ENCODE results near the gene SH2D3A. TPM values are rescaled to one million over a fixed set of nuclear protein-coding genes. Genes with fewer than 3 reads are reported as not detected.

Gene SH2D3A
- total and polyA plus RNA-seq, 2 of the 4 experiments (the other 2 are of a cell fraction), result under 0.01 to 0.09 TPM

DNA sequence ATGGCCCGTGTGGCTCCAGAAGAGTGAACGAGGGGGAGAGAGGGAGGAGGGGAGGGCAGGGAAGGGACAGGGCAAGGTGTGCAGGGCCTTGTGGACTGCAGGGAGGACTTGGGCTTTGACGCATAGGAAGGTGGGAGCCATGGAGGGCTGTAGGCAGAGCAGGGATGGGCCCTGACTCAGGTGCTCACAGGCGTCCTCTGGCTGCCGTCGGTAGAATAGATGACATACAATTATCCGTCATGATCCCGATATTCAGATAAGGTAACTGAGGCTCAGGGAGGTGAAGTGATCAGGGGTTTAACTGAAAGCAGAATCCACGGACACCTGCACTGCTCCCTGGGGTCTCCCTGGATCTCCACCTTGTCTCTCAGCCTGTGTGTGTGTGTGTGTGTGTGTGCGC lies 50.2 kb downstream of the SH2D3A start:
- no peak overlapping the region for H3K56ac ChIP-seq (ENCODE audit: extremely low read depth, insufficient read depth, low read length)
- 58% methylated on average over 5 of the region's 10 CpGs; no CpG with 5 or more reads in 1 of the 2 experiments for WGBS, 2 experiments (ENCODE audit: extremely low coverage in 2 of 2, insufficient read length in 1 of 2)
- no peak overlapping the region for H2AK9ac ChIP-seq (replicated peaks; ENCODE audit: low read depth, low read length, poor library complexity)
- H3K18ac ChIP-seq (ENCODE audit: low read depth, low read length), result no peak overlapping the region
- no TSS peak for BruUV-seq (replicated peaks)
- no peak overlapping the region for H3K27ac ChIP-seq (ENCODE audit: insufficient read depth, low read length)
- peak overlapping the region; percentile 90 for H2BK5ac ChIP-seq (ENCODE audit: low read depth, low read length, poor library complexity, severe bottlenecking)
- no peak overlapping the region for H2BK20ac ChIP-seq (ENCODE audit: low read depth, low read length)
- H3K14ac ChIP-seq (replicated peaks; ENCODE audit: low read depth, low read length), result no peak overlapping the region
- no peak overlapping the region for H3K9ac ChIP-seq (ENCODE audit: low read depth, low read length)
- DNase-seq (no peak), ATAC-seq (ENCODE audit: low read depth) (no peak)
- H3K23ac ChIP-seq (ENCODE audit: low read depth, low read length), result no peak overlapping the region
- intact Hi-C loops (cut with micrococcal nuclease) (no loop called here), dilution Hi-C loops (cut with HindIII; ENCODE audit: low sequenced_read_pairs, unreplicated experiment) (no loop called here), in situ Hi-C loops (cut with MboI; ENCODE audit: low sequenced_read_pairs) (no loop called here)
- no peak overlapping the region for H4K8ac ChIP-seq (ENCODE audit: low read depth in 2 of 2, low read length in 2 of 2)
- CTCF ChIA-PET, result no interaction called here
- H3K79me1 ChIP-seq (ENCODE audit: low read depth in 1 of 2, low read length in 2 of 2), result no peaks in the 10 kb centered on the region
- no peak overlapping the region for H2AFZ ChIP-seq (replicated peaks; ENCODE audit: low read length, poor library complexity)
- no peaks in the 10 kb centered on the region; the same call in 1 of the 2 replicates for H3K9me3 ChIP-seq (ENCODE audit: control insufficient read depth, insufficient read depth, low read length)
- H3K9me1 ChIP-seq (ENCODE audit: insufficient read depth, low read length), result no peaks in the 10 kb centered on the region
- POLR2A ChIA-PET (ENCODE audit: unreplicated experiment), result no interaction called here
- H4K20me1 ChIP-seq (ENCODE audit: insufficient read depth, low read length), result no peaks in the 10 kb centered on the region
- H3K36me3 ChIP-seq (ENCODE audit: control insufficient read depth, insufficient read depth, low read length), result peaks cover 4% of the 10 kb centered on the region; the same call in 1 of the 2 replicates
- TF ChIP-seq, protein P1, sequence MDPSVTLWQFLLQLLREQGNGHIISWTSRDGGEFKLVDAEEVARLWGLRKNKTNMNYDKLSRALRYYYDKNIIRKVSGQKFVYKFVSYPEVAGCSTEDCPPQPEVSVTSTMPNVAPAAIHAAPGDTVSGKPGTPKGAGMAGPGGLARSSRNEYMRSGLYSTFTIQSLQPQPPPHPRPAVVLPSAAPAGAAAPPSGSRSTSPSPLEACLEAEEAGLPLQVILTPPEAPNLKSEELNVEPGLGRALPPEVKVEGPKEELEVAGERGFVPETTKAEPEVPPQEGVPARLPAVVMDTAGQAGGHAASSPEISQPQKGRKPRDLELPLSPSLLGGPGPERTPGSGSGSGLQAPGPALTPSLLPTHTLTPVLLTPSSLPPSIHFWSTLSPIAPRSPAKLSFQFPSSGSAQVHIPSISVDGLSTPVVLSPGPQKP (IDR thresholded peaks at IDR 0.05; ENCODE audit: borderline replicate concordance, low read depth, low read length), result no peak
- TF ChIP-seq CEBPB (IDR thresholded peaks at IDR 0.05; ENCODE audit: low read depth, low read length), result no peak
- no peak for TF ChIP-seq MAFK (IDR thresholded peaks at IDR 0.05; ENCODE audit: low read depth, low read length)
- TF ChIP-seq RCOR1 (IDR thresholded peaks at IDR 0.05; ENCODE audit: insufficient replicate concordance, low read length), result no peak
- no peak for TF ChIP-seq POLR2A (IDR thresholded peaks at IDR 0.05; ENCODE audit: low read depth, low read length)
- H2BK15ac ChIP-seq (ENCODE audit: low read depth, low read length), result no peak overlapping the region
- H3K27me3 ChIP-seq (ENCODE audit: control insufficient read depth, insufficient read depth, low read length), result no peaks in the 10 kb centered on the region
- H3K4me2 ChIP-seq (ENCODE audit: low read depth, low read length), result no peak overlapping the region
- H2AK5ac ChIP-seq (ENCODE audit: low read depth, low read length), result no peak overlapping the region
- H3K4ac ChIP-seq (ENCODE audit: low read depth, low read length), result no peak overlapping the region
- no peaks in the 10 kb centered on the region; the same call in 1 of the 2 replicates for H3K4me1 ChIP-seq (ENCODE audit: control insufficient read depth, insufficient read depth, low read length)
- no peak overlapping the region for H3K4me3 ChIP-seq (ENCODE audit: insufficient read depth, low read depth, low read length)
- H2BK120ac ChIP-seq (ENCODE audit: low read depth, low read length), result no peak overlapping the region
- H4K91ac ChIP-seq (ENCODE audit: insufficient read depth, low read depth, low read length), result no peak overlapping the region
- no peak overlapping the region for H4K5ac ChIP-seq (ENCODE audit: low read depth, low read length)

Measured in IMR-90 (cell line).